ENCODE measurements around the gene AHCYL2.
"Not testable (repeated sequence)": the region's sequence is repeated elsewhere in the genome, so short reads cannot be mapped to it uniquely, and the experiment has no call there.

Gene AHCYL2

DNA sequence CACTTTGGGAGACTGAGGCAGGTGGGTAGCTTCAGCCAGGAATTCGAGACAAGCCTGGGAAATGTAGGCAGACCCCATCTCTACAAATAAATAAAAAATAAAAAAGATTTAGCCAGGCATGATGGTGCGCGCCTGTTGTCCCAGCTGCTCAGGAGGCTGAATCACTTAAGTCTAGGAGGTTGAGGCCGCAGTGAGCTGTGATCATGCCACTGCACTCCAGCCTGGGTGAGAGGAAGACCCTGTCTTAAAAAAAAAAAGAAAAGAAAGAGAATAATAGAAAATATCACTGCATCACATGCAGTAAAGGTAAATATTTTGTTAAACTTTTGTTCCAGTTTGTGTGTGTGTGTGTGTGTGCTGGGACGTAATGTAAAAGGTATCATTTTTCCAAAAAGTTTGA is 212.4 kb downstream of the AHCYL2 start:
- CTCF ChIA-PET: interaction anchor here (1.1 to 1.8 kb wide), 3 partner anchors 61 to 207 kb away, joined by 3 to 5 read pairs (median 5); no protein-coding TSS in a partner anchor

DNA sequence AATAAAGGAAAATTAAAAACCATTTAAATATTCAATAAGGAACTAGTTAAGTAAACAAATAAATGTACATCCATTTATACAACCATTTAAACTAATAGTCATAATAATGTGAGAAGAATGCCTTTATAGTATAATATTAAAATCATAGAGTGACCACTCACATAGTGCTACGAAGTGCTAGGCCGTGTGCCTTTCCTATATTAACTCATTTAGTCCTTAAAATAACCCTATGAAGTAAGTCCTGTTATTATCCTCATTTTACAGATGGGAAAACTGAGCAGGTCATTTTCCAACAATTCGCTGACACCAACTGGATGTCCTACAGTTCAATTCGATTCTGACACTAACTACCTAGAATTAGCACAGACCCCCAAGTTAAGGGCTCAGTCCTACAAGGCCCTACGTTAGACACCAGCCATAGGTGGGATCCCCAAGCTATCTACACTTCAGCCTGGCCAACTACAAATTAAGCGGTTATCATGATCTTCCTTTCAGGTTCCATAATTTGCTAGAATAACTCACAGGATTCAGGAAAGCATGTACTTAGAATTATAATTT is 213.5 kb downstream of the AHCYL2 start:
- H3K4me3 ChIP-seq (ENCODE audit: low read depth, low read length): no peak overlapping the region
- CTCF ChIA-PET: interaction anchor here (1.1 to 1.3 kb wide), 2 partner anchors 67 to 95 kb away, joined by 3 to 4 read pairs; no protein-coding TSS in a partner anchor
- POLR2A ChIA-PET: no interaction called here
- DNase-seq (ENCODE audit: low read depth, low spot score): no peak
- TF ChIP-seq, protein P1, sequence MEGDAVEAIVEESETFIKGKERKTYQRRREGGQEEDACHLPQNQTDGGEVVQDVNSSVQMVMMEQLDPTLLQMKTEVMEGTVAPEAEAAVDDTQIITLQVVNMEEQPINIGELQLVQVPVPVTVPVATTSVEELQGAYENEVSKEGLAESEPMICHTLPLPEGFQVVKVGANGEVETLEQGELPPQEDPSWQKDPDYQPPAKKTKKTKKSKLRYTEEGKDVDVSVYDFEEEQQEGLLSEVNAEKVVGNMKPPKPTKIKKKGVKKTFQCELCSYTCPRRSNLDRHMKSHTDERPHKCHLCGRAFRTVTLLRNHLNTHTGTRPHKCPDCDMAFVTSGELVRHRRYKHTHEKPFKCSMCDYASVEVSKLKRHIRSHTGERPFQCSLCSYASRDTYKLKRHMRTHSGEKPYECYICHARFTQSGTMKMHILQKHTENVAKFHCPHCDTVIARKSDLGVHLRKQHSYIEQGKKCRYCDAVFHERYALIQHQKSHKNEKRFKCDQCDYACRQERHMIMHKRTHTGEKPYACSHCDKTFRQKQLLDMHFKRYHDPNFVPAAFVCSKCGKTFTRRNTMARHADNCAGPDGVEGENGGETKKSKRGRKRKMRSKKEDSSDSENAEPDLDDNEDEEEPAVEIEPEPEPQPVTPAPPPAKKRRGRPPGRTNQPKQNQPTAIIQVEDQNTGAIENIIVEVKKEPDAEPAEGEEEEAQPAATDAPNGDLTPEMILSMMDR (IDR thresholded peaks at IDR 0.05; ENCODE audit: insufficient read depth, low read length, missing control alignments): no peak

More for the DNA sequence above, 212.4 kb downstream of the AHCYL2 start:
- H3K4me3 ChIP-seq (ENCODE audit: low read depth, low read length): no peak overlapping the region
- TF ChIP-seq, protein P1 (IDR thresholded peaks at IDR 0.05; ENCODE audit: insufficient read depth, low read length, missing control alignments): no peak
- POLR2A ChIA-PET: no interaction called here
- DNase-seq (ENCODE audit: low read depth, low spot score): no peak

DNA sequence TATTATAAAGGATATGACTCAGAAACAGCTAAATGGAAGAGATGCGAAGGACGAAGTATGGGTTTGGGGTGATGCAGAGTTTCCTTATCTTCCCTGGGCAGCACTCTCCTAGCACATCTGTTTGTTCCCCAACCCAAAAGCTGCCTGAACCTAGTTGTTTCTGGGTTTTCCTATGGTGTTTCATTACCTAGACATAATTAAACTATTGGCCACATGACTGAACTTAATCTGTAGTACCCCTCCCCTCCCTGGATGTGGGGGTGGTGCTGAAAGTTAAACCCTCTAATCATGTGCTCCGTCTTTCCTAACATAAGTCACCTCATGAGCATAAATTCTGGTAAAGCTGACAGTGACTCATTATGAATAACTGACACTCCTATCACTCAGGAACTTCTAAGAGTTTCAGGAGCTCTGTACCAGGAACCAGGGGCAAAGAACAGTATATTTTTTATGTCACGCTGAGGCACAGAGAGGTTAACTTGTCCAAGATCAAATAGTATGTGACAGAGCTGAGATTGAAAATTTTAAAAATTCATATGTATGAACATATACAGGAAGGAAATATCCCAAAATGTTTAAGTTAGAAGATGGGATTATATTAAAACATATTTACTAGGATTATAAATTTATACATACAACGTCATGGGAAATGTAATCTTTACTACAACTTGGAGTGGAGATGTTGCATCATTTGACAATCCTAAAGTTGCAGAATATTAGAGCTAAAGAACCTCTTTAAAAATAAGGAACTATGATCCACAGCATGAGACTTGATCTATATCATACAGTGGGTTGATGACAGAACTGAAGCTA is 214.2 kb downstream of the AHCYL2 start:
- DNase-seq (ENCODE audit: low read depth, low spot score): no peak
- POLR2A ChIA-PET: no interaction called here
- H3K4me3 ChIP-seq (ENCODE audit: low read depth, low read length): no peak overlapping the region
- TF ChIP-seq, protein P1 (IDR thresholded peaks at IDR 0.05; ENCODE audit: insufficient read depth, low read length, missing control alignments): no peak
- CTCF ChIA-PET: interaction anchor here (1.1 to 1.5 kb wide), 5 partner anchors 12 to 96 kb away, joined by 3 to 6 read pairs (median 4); no protein-coding TSS in a partner anchor

DNA sequence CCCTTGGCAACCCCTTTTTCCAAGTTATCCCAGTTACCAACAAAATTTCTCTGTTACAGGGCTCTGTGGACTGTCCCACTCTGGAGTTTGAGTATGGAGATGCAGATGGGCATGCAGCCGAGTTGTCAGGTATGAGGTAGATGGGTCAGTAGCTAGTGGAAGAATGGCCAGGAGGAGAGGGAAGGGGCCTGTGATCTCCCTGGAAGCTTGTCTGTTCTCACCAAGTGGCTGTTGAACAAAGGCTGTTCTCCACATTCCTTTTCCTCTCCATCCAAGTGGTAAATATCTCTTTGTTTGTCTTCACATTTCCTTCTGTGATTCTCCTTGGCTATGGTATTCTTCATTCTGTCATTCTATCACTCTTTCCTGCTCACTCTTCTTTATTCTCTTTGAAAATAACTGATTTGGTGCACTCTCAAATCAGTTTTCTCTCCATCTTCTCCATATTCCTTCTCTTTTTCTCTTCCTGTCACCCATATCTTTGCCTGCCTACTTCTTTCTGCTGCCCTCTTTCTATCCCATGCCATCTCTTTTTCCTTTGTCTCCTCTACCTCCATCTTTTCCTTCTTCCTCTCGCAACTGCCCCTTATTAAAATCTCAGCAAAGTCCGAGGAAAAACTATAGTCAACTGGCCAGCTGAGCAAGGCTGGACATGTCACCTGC is 215.3 kb downstream of the AHCYL2 start:
- POLR2A ChIA-PET: no interaction called here
- DNase-seq (ENCODE audit: low read depth, low spot score): no peak
- TF ChIP-seq, protein P1 (IDR thresholded peaks at IDR 0.05; ENCODE audit: insufficient read depth, low read length, missing control alignments): no peak
- no peak overlapping the region for H3K4me3 ChIP-seq (ENCODE audit: low read depth, low read length)
- CTCF ChIA-PET: interaction anchor here (0.6 to 1.5 kb wide), 5 partner anchors 13 to 221 kb away, joined by 3 to 6 read pairs (median 4); no protein-coding TSS in a partner anchor

DNA sequence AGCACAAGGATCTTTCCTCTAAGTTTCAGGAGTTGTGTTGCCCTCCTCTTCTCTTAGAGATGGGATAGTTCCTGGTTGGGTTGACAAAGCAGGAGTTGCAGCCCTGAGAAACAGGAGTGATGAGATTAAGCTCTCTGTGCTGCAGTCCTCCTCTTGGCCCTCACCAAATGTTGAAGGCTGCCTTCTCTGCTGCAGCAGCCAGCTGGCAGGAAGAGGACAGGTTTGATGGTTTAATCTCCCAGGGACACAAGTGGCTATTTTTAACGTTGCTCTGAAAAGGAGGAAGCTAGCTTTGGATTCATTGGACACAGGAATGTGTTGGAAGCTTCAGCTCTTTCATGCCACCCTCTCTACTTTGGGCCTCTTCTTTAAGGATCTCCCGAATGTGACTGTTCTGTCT is 218.8 kb downstream of the AHCYL2 start:
- ChIA-PET CTCF (interaction anchor here (0.9 to 1.6 kb wide), 3 partner anchors 76 to 224 kb away, joined by 3 to 6 read pairs (median 4); no protein-coding TSS in a partner anchor), POLR2A (interaction anchor here (1.5 kb wide), 1 partner anchor 9 kb away, joined by 7 read pairs; the partner anchor contains the start of gene STRIP2)
- TF ChIP-seq, protein P1 (IDR thresholded peaks at IDR 0.05; ENCODE audit: insufficient read depth, low read length, missing control alignments): no peak
- DNase-seq (ENCODE audit: low read depth, low spot score): no peak
- no peak overlapping the region for H3K4me3 ChIP-seq (ENCODE audit: low read depth, low read length)

DNA sequence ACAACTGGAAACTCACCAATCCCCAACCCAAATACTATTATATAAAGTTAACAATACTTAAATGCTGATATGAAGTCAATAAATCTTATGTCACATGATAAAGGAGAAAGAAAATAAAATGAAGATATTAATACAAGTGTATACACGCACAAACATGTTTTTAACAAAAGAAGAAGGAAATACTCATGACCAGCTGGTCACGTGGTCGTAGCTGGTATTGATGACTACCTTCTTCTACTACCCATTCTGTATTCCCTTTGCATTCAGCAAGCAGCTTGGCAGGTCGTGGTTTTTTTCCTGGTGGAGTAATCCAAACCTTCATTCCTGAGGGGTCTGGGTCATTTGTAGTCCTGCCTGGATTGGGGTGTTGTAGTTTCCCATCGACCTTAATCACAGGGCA is 219.9 kb downstream of the AHCYL2 start:
- H3K4me3 ChIP-seq (ENCODE audit: low read depth, low read length); DNase-seq (ENCODE audit: low read depth, low spot score); POLR2A ChIA-PET; CTCF ChIA-PET: not testable (repeated sequence)

DNA sequence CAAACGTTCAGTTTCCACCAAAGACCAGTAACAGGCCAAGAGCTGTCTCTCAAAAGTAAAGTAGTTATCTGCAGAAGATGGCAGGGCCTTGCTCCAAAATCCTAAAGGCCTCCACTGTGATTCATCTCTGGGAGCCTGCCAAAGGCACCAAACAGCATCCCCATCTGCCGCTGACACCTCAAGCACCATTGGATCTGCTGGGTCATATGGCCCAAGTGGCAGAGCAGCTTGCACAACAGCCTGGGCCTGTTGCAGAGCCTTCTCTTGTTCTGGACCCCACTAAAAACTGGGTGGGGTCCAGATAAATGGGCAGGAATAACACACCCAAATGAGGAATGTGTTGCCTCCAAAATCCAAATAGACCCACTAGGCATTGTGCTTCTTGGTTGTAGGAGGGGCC is 222.1 kb downstream of the AHCYL2 start:
- DNase-seq (ENCODE audit: low read depth, low spot score); CTCF ChIA-PET; POLR2A ChIA-PET; H3K4me3 ChIP-seq (ENCODE audit: low read depth, low read length): not testable (repeated sequence)

DNA sequence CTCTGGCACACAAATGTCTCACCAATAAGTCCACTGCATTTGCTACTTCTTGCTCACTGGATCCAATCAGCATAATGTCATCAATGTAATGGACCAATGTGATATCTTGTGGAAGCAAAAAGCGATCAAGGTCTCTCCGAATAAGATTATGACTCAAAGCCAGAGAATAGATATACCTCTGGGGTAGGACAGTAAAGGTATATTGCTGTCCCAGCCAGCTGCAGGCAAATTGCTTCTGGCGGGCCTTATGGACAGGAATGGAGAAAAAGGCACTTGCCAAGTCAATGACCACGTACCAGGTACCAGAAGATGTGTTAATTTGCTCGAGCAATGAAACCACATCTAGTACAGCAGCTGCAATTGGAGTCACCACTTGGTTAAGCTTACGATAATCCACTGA is 222.6 kb downstream of the AHCYL2 start:
- CTCF ChIA-PET: interaction anchor here (1.0 kb wide), 1 partner anchor 234 kb away, joined by 3 read pairs; no protein-coding TSS in a partner anchor
- H3K4me3 ChIP-seq (ENCODE audit: low read depth, low read length); DNase-seq (ENCODE audit: low read depth, low spot score); POLR2A ChIA-PET: not testable (repeated sequence)

DNA sequence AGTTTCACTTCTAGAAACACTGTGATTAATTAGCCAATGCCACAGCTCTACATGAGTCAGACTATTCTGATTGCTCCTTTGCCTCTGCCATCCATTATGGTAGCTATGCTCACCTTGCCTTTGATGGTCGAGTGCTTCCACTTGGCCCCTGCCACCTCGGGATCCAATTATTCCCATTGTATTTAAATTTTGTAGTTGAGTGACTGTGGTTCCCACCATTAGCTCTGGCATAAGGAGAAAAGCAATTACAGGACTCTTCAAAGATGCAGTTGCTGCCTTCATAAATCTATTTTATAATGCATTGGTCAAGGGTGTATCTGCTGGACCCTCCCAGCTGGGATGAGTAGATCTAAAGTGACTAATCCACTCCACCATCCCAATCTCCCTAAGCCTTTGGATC is 223.8 kb downstream of the AHCYL2 start:
- DNase-seq (ENCODE audit: low read depth, low spot score); H3K4me3 ChIP-seq (ENCODE audit: low read depth, low read length); POLR2A ChIA-PET: not testable (repeated sequence)
- CTCF ChIA-PET: interaction anchor here (1.0 to 1.2 kb wide), 2 partner anchors 16 to 236 kb away, joined by 3 read pairs; no protein-coding TSS in a partner anchor

Data from AG04449 (cell line).